ENCODE results near the gene PIGN.

The PIGN gene

GRCh38 chr18:62140259-62140658, 46.6 kb downstream of the PIGN start:
- Histone ChIP-seq H3K23ac (ENCODE audit: low read length) (no peak overlapping the region), H3K18ac (ENCODE audit: low read length) (no peak overlapping the region), H3K56ac (ENCODE audit: low read length) (no peak overlapping the region), H3K4me1 (ENCODE audit: control insufficient read depth, low read depth, low read length) (no peaks in the 10 kb centered on the region), H3K27me3 (ENCODE audit: insufficient read depth, low read length, poor library complexity) (no peaks in the 10 kb centered on the region), H3K4me2 (ENCODE audit: low read length) (no peak overlapping the region), H3K4me3 (ENCODE audit: low read length) (no peak overlapping the region), H4K5ac (ENCODE audit: low read length) (no peak overlapping the region), H4K8ac (ENCODE audit: low read depth, low read length) (no peak overlapping the region), H3K36me3 (ENCODE audit: control insufficient read depth, insufficient read depth, low read length) (no peaks in the 10 kb centered on the region), H2BK120ac (ENCODE audit: low read depth, low read length) (no peak overlapping the region), H2AK5ac (ENCODE audit: low read length) (no peak overlapping the region), H3K9ac (ENCODE audit: low read length) (no peak overlapping the region), H3K79me2 (ENCODE audit: control insufficient read depth, insufficient read depth, low read length) (no peaks in the 10 kb centered on the region), H2BK5ac (ENCODE audit: low read length) (no peak overlapping the region), H3K27ac (ENCODE audit: low read depth, low read length) (no peak overlapping the region), H3K4ac (ENCODE audit: low read depth, low read length) (no peak overlapping the region), H2BK15ac (replicated peaks; ENCODE audit: low read depth) (no peak overlapping the region), H3K79me1 (ENCODE audit: low read length) (no peaks in the 10 kb centered on the region)
- DNase-seq, result no peak
- no CpG with 5 or more reads among the region's 1 CpG for WGBS (ENCODE audit: extremely low coverage, insufficient coverage, low lambda C conversion rate)

- Histone ChIP-seq H3K27ac (ENCODE audit: low read depth, low read length) (no peak overlapping the region), H3K4me3 (ENCODE audit: low read length) (no peak overlapping the region), H2BK120ac (ENCODE audit: low read depth, low read length) (no peak overlapping the region), H3K23ac (ENCODE audit: low read length) (no peak overlapping the region), H3K4ac (ENCODE audit: low read depth, low read length) (no peak overlapping the region), H3K4me1 (ENCODE audit: control insufficient read depth, low read depth, low read length) (no peaks in the 10 kb centered on the region), H2AK5ac (ENCODE audit: low read length) (no peak overlapping the region), H3K79me2 (ENCODE audit: control insufficient read depth, insufficient read depth, low read length) (no peaks in the 10 kb centered on the region), H4K8ac (ENCODE audit: low read depth, low read length) (no peak overlapping the region), H3K4me2 (ENCODE audit: low read length) (no peak overlapping the region), H3K27me3 (ENCODE audit: insufficient read depth, low read length, poor library complexity) (no peaks in the 10 kb centered on the region), H4K5ac (ENCODE audit: low read length) (no peak overlapping the region), H2BK5ac (ENCODE audit: low read length) (no peak overlapping the region), H3K9ac (ENCODE audit: low read length) (no peak overlapping the region), H2BK15ac (replicated peaks; ENCODE audit: low read depth) (no peak overlapping the region), H3K18ac (ENCODE audit: low read length) (no peak overlapping the region), H3K36me3 (ENCODE audit: control insufficient read depth, insufficient read depth, low read length) (no peaks in the 10 kb centered on the region), H3K79me1 (ENCODE audit: low read length) (no peaks in the 10 kb centered on the region), H3K56ac (ENCODE audit: low read length) (no peak overlapping the region)
- no CpG with 5 or more reads among the region's 2 CpGs for WGBS (ENCODE audit: extremely low coverage, insufficient coverage, low lambda C conversion rate)
- DNase-seq, result no peak
Observed at GRCh38 chr18:62138461-62139235, 48.2 kb downstream of the PIGN start.

- no peak overlapping the region for H3K27ac ChIP-seq (ENCODE audit: low read depth, low read length)
- no peak overlapping the region for H2AK5ac ChIP-seq (ENCODE audit: low read length)
- no peak overlapping the region for H4K8ac ChIP-seq (ENCODE audit: low read depth, low read length)
- H3K23ac ChIP-seq (ENCODE audit: low read length), result no peak overlapping the region
- H3K18ac ChIP-seq (ENCODE audit: low read length), result no peak overlapping the region
- H4K5ac ChIP-seq (ENCODE audit: low read length), result no peak overlapping the region
- peak; percentile 60 for DNase-seq
- H3K4me3 ChIP-seq (ENCODE audit: low read length), result no peak overlapping the region
- no CpG with 5 or more reads among the region's 2 CpGs for WGBS (ENCODE audit: extremely low coverage, insufficient coverage, low lambda C conversion rate)
- H2BK120ac ChIP-seq (ENCODE audit: low read depth, low read length), result no peak overlapping the region
- H3K79me1 ChIP-seq (ENCODE audit: low read length), result no peaks in the 10 kb centered on the region
- no peak overlapping the region for H3K4ac ChIP-seq (ENCODE audit: low read depth, low read length)
- no peak overlapping the region for H2BK5ac ChIP-seq (ENCODE audit: low read length)
- no peaks in the 10 kb centered on the region for H3K36me3 ChIP-seq (ENCODE audit: control insufficient read depth, insufficient read depth, low read length)
- H3K27me3 ChIP-seq (ENCODE audit: insufficient read depth, low read length, poor library complexity), result no peaks in the 10 kb centered on the region
- no peaks in the 10 kb centered on the region for H3K4me1 ChIP-seq (ENCODE audit: control insufficient read depth, low read depth, low read length)
- no peak overlapping the region for H2BK15ac ChIP-seq (replicated peaks; ENCODE audit: low read depth)
- no peak overlapping the region for H3K56ac ChIP-seq (ENCODE audit: low read length)
- no peaks in the 10 kb centered on the region for H3K79me2 ChIP-seq (ENCODE audit: control insufficient read depth, insufficient read depth, low read length)
- no peak overlapping the region for H3K9ac ChIP-seq (ENCODE audit: low read length)
- H3K4me2 ChIP-seq (ENCODE audit: low read length), result no peak overlapping the region
Observed at GRCh38 chr18:62131301-62131909, 55.5 kb downstream of the PIGN start.

GRCh38 chr18:62128157-62128556, 58.7 kb downstream of the PIGN start:
- no peaks in the 10 kb centered on the region for H3K79me2 ChIP-seq (ENCODE audit: control insufficient read depth, insufficient read depth, low read length)
- no peak for DNase-seq

GRCh38 chr18:62126737-62127136, 60.1 kb downstream of the PIGN start:
- H3K4ac ChIP-seq (ENCODE audit: low read depth, low read length), result no peak overlapping the region
- H3K27me3 ChIP-seq (ENCODE audit: insufficient read depth, low read length, poor library complexity), result no peaks in the 10 kb centered on the region
- H3K56ac ChIP-seq (ENCODE audit: low read length), result no peak overlapping the region
- H3K79me1 ChIP-seq (ENCODE audit: low read length), result no peaks in the 10 kb centered on the region
- no peak overlapping the region for H3K23ac ChIP-seq (ENCODE audit: low read length)
- H3K4me3 ChIP-seq (ENCODE audit: low read length), result no peak overlapping the region
- H2BK120ac ChIP-seq (ENCODE audit: low read depth, low read length), result no peak overlapping the region
- DNase-seq, result no peak
- no peaks in the 10 kb centered on the region for H3K4me1 ChIP-seq (ENCODE audit: control insufficient read depth, low read depth, low read length)
- no peak overlapping the region for H4K5ac ChIP-seq (ENCODE audit: low read length)
- no peak overlapping the region for H2AK5ac ChIP-seq (ENCODE audit: low read length)
- H3K79me2 ChIP-seq (ENCODE audit: control insufficient read depth, insufficient read depth, low read length), result no peaks in the 10 kb centered on the region
- H4K8ac ChIP-seq (ENCODE audit: low read depth, low read length), result no peak overlapping the region
- no peak overlapping the region for H2BK5ac ChIP-seq (ENCODE audit: low read length)
- H3K18ac ChIP-seq (ENCODE audit: low read length), result no peak overlapping the region
- H3K36me3 ChIP-seq (ENCODE audit: control insufficient read depth, insufficient read depth, low read length), result no peaks in the 10 kb centered on the region
- H3K27ac ChIP-seq (ENCODE audit: low read depth, low read length), result no peak overlapping the region
- no peak overlapping the region for H3K4me2 ChIP-seq (ENCODE audit: low read length)
- no CpG with 5 or more reads among the region's 2 CpGs for WGBS (ENCODE audit: extremely low coverage, insufficient coverage, low lambda C conversion rate)
- H2BK15ac ChIP-seq (replicated peaks; ENCODE audit: low read depth), result no peak overlapping the region
- H3K9ac ChIP-seq (ENCODE audit: low read length), result no peak overlapping the region

More at GRCh38 chr18:62128157-62128556, 58.7 kb downstream of the PIGN start:
- Histone ChIP-seq H3K23ac (ENCODE audit: low read length) (no peak overlapping the region), H3K27me3 (ENCODE audit: insufficient read depth, low read length, poor library complexity) (no peaks in the 10 kb centered on the region), H3K9ac (ENCODE audit: low read length) (no peak overlapping the region), H3K36me3 (ENCODE audit: control insufficient read depth, insufficient read depth, low read length) (no peaks in the 10 kb centered on the region), H3K4me1 (ENCODE audit: control insufficient read depth, low read depth, low read length) (no peaks in the 10 kb centered on the region), H3K4me3 (ENCODE audit: low read length) (no peak overlapping the region), H4K8ac (ENCODE audit: low read depth, low read length) (no peak overlapping the region), H3K27ac (ENCODE audit: low read depth, low read length) (no peak overlapping the region), H2BK120ac (ENCODE audit: low read depth, low read length) (no peak overlapping the region), H3K79me1 (ENCODE audit: low read length) (no peaks in the 10 kb centered on the region), H2BK5ac (ENCODE audit: low read length) (no peak overlapping the region), H2BK15ac (replicated peaks; ENCODE audit: low read depth) (no peak overlapping the region), H3K4me2 (ENCODE audit: low read length) (no peak overlapping the region), H4K5ac (ENCODE audit: low read length) (no peak overlapping the region), H3K4ac (ENCODE audit: low read depth, low read length) (no peak overlapping the region), H3K18ac (ENCODE audit: low read length) (no peak overlapping the region), H2AK5ac (ENCODE audit: low read length) (no peak overlapping the region), H3K56ac (ENCODE audit: low read length) (no peak overlapping the region)
- WGBS (ENCODE audit: extremely low coverage, insufficient coverage, low lambda C conversion rate), result no CpG with 5 or more reads among the region's 1 CpG
